Measurements from ENCODE around the gene ALKAL2. TPM values are rescaled to one million over a fixed set of nuclear protein-coding genes. Genes with fewer than 3 reads are reported as not detected.

ALKAL2 gene
- total and polyA plus RNA-seq, 9 of the 15 experiments (the other 6 are each of a cell fraction or from before 2014, with no cell fraction given), result not detected

DNA sequence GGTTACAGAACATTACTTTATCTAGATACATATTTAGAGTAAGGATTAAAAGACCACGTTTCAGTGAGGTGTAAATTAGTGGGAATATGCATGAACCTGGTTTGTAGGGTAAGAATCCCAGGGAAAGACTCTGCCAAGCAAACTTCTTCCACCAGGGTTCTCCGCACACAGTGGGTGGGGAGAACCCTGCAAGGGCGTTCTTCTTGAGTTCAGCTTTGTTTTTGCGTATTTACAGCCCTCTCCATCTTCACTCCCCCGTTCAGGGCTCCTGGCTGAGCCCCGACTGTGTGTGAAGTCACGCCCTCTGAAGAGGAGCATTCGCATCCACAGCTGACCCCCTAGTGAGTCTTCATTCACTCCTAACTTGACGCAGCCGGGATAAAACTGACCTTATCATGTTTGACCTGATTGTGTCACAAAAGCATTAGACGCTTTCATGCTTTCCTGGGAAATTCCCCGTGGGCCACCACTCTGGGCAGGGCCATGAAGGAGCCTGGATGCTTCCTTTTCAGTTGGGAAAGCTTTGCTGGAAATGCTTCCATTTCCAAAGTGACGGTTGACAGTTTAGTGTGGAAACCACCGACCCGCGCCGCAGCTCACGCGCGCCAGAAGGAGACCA, 1.0 kb downstream of the ALKAL2 start:
- DNase-seq (ENCODE audit: extremely low read depth in 1 of 4, low spot score in 3 of 4) (no peak), FAIRE-seq (no peak), ATAC-seq (no peak)
- no peak overlapping the region for H3K4me2 ChIP-seq (ENCODE audit: insufficient read depth, low read length)
- no peak overlapping the region for H3K9ac ChIP-seq (ENCODE audit: insufficient read depth in 1 of 2, low read depth in 2 of 2, low read length in 2 of 2)
- TF ChIP-seq XRCC4 (IDR thresholded peaks at IDR 0.05; ENCODE audit: extremely low read depth, insufficient read depth, insufficient read length) (no peak), CCNT2 (IDR thresholded peaks at IDR 0.05; ENCODE audit: borderline replicate concordance, extremely low read depth, insufficient read length, low read depth, low read length) (no peak), SMAD1 (IDR thresholded peaks at IDR 0.05; ENCODE audit: low read depth, low read length, partially characterized antibody) (no peak), NEUROD1 (IDR thresholded peaks at IDR 0.05; ENCODE audit: borderline replicate concordance, low read depth, low read length, partially characterized antibody) (no peak), TBP (optimal IDR thresholded peaks at IDR 0.05; ENCODE audit: low read depth, low read length) (no peak)
- WGBS (ENCODE audit: insufficient coverage, low coverage, missing lambda C conversion rate), result 81% methylated on average over 17 of the region's 20 CpGs
- no peaks in the 10 kb centered on the region for H3K9me1 ChIP-seq (ENCODE audit: control insufficient read depth, insufficient read depth, low read length)
- no peak overlapping the region for H2AFZ ChIP-seq (ENCODE audit: low read depth, low read length)
- intact Hi-C loops (cut with micrococcal nuclease), result no loop called here
- H4K20me1 ChIP-seq (replicated peaks; ENCODE audit: control insufficient read depth, insufficient read depth, low read length), result no peaks in the 10 kb centered on the region
- H3K27me3 ChIP-seq (ENCODE audit: control insufficient read depth in 2 of 2, insufficient read depth in 2 of 2, low read length in 2 of 2), result no peaks in the 10 kb centered on the region
- peaks cover 0 to 13% of the 10 kb centered on the region in 2 experiments; a peak in 3 of 5 replicates for H3K4me1 ChIP-seq (replicated peaks in 1 of 2; ENCODE audit: control insufficient read depth in 2 of 2, insufficient read depth in 2 of 2, low read length in 2 of 2)
- H3K36me3 ChIP-seq (ENCODE audit: control insufficient read depth, insufficient read depth, low read length), result peaks cover 7% of the 10 kb centered on the region; the same call in 2 of the 3 replicates
- POLR2A ChIA-PET, result no interaction called here
- no peaks in the 10 kb centered on the region for H3K9me3 ChIP-seq (replicated peaks; ENCODE audit: control insufficient read depth, insufficient read depth, low read depth, low read length)
- no peak overlapping the region for H3K4me3 ChIP-seq
- no peak overlapping the region for H3K27ac ChIP-seq (ENCODE audit: extremely low read depth, low read depth, low read length)
- no TSS peak for BruUV-seq (replicated peaks)
- CTCF ChIA-PET (ENCODE audit: low intra/inter-chr PET ratio), result no interaction called here
- in situ Hi-C loops (cut with MboI), result no loop called here
- H3K79me2 ChIP-seq (ENCODE audit: control insufficient read depth, insufficient read depth, low read length), result no peaks in the 10 kb centered on the region

DNA sequence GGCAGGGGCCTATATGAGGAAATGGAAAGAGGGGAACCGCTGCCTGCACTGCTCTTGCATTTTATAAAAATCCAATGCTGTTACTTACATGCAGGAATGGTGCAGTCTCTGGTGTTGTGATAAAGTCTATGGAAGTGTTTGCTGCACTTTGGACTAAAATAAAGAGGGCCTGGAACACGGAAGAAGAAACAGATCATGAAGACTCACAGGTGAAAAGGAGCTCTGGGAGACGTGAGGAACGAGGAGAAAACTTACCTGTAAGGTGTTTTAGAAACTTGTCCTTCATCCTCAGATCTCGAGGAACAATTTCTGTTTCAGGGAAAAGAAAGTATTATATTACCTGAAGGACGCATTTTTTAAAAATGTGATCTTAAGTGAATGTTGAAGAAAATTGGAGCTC, 1.9 kb downstream of the ALKAL2 start:
- Histone ChIP-seq H3K27me3 (ENCODE audit: control insufficient read depth in 2 of 2, insufficient read depth in 2 of 2, low read length in 2 of 2) (no peaks in the 10 kb centered on the region), H4K20me1 (replicated peaks; ENCODE audit: control insufficient read depth, insufficient read depth, low read length) (no peaks in the 10 kb centered on the region), H2AFZ (ENCODE audit: low read depth, low read length) (no peak overlapping the region), H3K4me2 (ENCODE audit: insufficient read depth, low read length) (no peak overlapping the region), H3K4me1 (replicated peaks in 1 of 2; ENCODE audit: control insufficient read depth in 2 of 2, insufficient read depth in 2 of 2, low read length in 2 of 2) (peaks cover 0 to 13% of the 10 kb centered on the region in 2 experiments; a peak in 3 of 5 replicates), H3K9ac (ENCODE audit: insufficient read depth in 1 of 2, low read depth in 2 of 2, low read length in 2 of 2) (no peak overlapping the region), H3K27ac (ENCODE audit: extremely low read depth, low read depth, low read length) (no peak overlapping the region), H3K9me3 (replicated peaks; ENCODE audit: control insufficient read depth, insufficient read depth, low read depth, low read length) (no peaks in the 10 kb centered on the region), H3K9me1 (ENCODE audit: control insufficient read depth, insufficient read depth, low read length) (no peaks in the 10 kb centered on the region), H3K4me3 (no peak overlapping the region), H3K36me3 (ENCODE audit: control insufficient read depth, insufficient read depth, low read length) (peaks cover 15% of the 10 kb centered on the region; the same call in 2 of the 3 replicates), H3K79me2 (ENCODE audit: control insufficient read depth, insufficient read depth, low read length) (no peaks in the 10 kb centered on the region)
- POLR2A ChIA-PET, result no interaction called here
- CTCF ChIA-PET (ENCODE audit: low intra/inter-chr PET ratio), result no interaction called here
- FAIRE-seq (no peak), DNase-seq (ENCODE audit: extremely low read depth in 1 of 4, low spot score in 3 of 4) (no peak), ATAC-seq (no peak)
- intact Hi-C loops (cut with micrococcal nuclease), result no loop called here
- 76% methylated on average over 5 of the region's 6 CpGs for WGBS (ENCODE audit: insufficient coverage, low coverage, missing lambda C conversion rate)
- in situ Hi-C loops (cut with MboI), result no loop called here
- no TSS peak for BruUV-seq (replicated peaks)
- TF ChIP-seq NCOA1 (IDR thresholded peaks at IDR 0.05; ENCODE audit: low read depth) (no peak), ZNF780A (CRISPR knock-in tag; IDR thresholded peaks at IDR 0.05) (no peak), HIVEP1 (CRISPR knock-in tag; IDR thresholded peaks at IDR 0.05) (no peak), SIN3A (IDR thresholded peaks at IDR 0.05; ENCODE audit: borderline replicate concordance in 2 of 2, control insufficient read depth in 1 of 2, low read depth in 2 of 2, low read length in 2 of 2) (no peak), ZNF41 (CRISPR knock-in tag; conservative IDR thresholded peaks at IDR 0.05) (no peak), STAT5A (IDR thresholded peaks at IDR 0.05; ENCODE audit: borderline replicate concordance, low read length) (no peak), EP300 (IDR thresholded peaks at IDR 0.05; ENCODE audit: low read length) (no peak)
- TF ChIP-seq, protein P1, sequence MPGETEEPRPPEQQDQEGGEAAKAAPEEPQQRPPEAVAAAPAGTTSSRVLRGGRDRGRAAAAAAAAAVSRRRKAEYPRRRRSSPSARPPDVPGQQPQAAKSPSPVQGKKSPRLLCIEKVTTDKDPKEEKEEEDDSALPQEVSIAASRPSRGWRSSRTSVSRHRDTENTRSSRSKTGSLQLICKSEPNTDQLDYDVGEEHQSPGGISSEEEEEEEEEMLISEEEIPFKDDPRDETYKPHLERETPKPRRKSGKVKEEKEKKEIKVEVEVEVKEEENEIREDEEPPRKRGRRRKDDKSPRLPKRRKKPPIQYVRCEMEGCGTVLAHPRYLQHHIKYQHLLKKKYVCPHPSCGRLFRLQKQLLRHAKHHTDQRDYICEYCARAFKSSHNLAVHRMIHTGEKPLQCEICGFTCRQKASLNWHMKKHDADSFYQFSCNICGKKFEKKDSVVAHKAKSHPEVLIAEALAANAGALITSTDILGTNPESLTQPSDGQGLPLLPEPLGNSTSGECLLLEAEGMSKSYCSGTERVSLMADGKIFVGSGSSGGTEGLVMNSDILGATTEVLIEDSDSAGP (CRISPR knock-in tag; IDR thresholded peaks at IDR 0.05), result no peak
- TF ChIP-seq, protein P2, sequence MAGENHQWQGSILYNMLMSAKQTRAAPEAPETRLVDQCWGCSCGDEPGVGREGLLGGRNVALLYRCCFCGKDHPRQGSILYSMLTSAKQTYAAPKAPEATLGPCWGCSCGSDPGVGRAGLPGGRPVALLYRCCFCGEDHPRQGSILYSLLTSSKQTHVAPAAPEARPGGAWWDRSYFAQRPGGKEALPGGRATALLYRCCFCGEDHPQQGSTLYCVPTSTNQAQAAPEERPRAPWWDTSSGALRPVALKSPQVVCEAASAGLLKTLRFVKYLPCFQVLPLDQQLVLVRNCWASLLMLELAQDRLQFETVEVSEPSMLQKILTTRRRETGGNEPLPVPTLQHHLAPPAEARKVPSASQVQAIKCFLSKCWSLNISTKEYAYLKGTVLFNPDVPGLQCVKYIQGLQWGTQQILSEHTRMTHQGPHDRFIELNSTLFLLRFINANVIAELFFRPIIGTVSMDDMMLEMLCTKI (IDR thresholded peaks at IDR 0.05; ENCODE audit: partially characterized antibody), result no peak
